ENCODE data around the gene KCTD12.

DNA sequence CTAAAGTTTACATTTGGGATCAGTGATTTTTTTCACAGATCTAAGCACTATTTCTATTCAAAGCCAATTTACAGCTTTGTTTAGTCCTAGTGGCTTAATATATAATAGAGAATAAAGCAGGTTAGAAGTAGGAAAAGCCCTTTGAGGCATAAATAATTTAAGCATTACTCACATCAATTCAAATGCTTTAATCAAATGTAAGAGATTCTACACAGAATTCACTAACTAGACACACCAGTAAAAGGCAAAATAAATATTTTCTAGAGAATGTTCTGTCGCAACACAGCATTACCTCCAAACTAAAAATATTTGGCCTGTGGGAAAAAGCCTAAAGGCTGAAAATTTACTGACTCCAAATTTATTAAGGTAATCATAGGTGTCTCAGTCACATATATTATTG is 31.3 kb downstream of the KCTD12 start:
- TF ChIP-seq POLR2A (IDR thresholded peaks at IDR 0.05): no peak
- TF ChIP-seq, protein P1, sequence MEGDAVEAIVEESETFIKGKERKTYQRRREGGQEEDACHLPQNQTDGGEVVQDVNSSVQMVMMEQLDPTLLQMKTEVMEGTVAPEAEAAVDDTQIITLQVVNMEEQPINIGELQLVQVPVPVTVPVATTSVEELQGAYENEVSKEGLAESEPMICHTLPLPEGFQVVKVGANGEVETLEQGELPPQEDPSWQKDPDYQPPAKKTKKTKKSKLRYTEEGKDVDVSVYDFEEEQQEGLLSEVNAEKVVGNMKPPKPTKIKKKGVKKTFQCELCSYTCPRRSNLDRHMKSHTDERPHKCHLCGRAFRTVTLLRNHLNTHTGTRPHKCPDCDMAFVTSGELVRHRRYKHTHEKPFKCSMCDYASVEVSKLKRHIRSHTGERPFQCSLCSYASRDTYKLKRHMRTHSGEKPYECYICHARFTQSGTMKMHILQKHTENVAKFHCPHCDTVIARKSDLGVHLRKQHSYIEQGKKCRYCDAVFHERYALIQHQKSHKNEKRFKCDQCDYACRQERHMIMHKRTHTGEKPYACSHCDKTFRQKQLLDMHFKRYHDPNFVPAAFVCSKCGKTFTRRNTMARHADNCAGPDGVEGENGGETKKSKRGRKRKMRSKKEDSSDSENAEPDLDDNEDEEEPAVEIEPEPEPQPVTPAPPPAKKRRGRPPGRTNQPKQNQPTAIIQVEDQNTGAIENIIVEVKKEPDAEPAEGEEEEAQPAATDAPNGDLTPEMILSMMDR (IDR thresholded peaks at IDR 0.05): no peak

Measured in Peyer's patch (tissue), 4 donors.